GM15510 (cell line): ENCODE data around the gene ENTPD2.

Source experiments
- POLR2A ChIP-seq: IDR thresholded peaks from 3 replicates; pipeline ENCODE4 v1.6.1; 2011; ENCODE audit warnings: borderline replicate concordance; ENCODE audit not compliant: insufficient read length; ENCODE audit errors: extremely low read depth

Gene ENTPD2

DNA sequence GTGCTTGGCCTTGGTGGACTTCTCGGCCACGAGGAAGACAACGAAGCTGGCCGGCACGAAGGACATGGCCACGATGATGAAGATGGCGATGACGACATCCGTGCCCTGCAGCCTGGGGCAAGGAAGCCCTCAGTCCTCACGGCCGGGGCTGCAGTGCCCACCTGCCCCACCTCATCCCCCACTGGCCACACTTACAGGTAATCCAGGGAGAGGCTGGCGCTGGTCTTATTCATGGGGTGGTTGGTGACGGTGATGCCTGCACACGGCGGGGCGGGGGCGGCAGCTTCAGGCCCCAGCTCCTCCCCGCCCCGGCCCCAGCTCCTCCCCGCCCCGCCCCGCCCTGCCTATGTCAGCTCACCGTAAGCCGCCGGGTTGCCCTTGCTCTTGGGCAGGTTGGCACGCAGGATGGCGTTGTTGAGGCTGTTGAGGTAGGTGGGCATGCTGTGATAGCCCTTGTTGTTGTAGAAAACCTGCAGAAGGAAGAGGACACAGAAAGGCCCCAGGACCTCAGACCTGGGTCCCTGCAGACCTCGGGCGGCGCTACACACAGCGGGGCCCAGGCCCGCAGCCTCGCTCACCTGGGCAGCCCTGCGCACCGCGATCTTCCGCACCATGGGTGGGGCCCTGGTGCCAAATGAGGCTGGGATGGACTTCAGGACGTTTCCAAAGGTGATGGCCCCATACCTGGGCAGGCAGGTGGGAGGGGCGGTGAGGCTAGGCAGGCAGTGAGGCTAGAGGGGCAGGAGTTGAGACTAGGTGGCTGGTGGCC lies 41.8 kb downstream of the ENTPD2 start:
- no peak for TF ChIP-seq POLR2A

DNA sequence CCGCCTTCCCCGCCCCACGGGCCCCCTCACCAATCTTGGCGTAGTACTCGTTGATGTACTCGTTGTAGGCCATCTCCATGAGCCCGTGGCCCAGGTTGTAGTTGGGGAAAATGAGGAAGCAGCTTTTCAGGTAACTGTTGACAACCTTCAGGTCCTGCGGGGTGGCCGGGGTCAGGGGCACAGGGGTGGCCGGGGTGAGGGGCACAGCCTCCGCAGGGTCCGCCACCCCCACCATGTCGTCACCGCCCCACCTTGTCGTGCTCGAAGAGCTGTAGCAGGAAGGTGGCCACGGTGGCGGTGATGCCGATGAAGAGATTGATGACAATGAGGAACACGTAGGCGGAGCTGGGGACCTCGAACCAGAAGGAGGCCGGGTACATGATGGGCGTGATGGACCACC lies 42.7 kb downstream of the ENTPD2 start:
- TF ChIP-seq POLR2A: no peak

DNA sequence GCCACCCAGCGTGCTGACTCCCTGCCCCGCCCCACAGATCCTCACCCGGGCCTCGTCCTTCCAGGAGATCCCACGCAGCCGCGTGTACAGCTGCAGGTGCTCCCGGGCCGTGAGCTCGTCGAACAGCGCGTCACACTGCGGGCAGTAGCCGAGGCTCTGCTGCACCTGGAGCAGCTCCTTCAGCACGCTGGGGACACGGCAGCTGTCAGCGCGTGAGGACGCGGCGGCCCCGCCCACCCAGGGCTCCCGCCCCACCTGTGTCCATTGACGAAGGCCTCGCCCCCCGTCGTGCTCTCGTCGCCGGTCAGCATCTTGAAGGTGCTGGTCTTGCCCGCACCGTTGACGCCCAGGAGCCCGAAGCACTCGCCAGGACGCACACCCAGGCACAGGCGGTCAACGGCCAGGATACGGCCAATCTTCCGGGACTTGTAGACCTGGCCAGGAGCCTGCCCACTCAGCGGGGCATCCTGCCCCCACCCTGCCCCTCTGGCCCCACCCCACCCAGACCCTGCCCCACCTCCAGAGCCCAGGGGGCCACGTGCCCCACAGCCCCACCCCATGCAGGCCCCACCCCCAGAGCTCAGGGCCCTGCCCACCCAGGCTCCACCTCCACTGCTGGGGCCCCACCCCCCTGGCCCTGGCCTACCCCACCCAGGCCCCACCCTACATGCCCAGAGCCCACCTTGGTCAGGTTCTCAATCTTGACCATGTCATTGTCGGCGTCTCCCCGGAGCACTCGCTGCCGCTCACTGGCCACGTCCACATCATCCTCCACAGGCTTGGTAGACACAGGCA lies 43.7 kb downstream of the ENTPD2 start:
- no peak for TF ChIP-seq POLR2A

DNA sequence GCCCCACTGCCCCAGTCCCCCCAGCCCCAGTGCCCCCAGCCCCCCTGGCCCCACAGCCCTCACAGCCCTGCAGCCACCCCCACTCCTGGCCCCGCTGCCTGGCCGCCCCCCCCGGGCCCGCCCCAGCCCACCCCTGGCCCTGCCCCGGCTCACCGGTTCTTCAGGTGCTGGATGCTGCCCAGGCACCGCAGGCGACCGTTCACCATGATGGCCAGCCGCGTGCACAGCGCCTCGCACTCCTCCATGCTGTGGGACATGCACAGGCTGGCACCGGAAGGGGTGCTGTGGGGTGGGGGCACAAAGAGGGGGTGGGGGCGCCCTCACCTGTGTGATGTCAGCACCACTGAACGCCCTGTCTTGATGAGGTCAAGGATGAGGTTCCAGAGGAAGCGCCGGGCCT lies 44.6 kb downstream of the ENTPD2 start:
- no peak for TF ChIP-seq POLR2A

DNA sequence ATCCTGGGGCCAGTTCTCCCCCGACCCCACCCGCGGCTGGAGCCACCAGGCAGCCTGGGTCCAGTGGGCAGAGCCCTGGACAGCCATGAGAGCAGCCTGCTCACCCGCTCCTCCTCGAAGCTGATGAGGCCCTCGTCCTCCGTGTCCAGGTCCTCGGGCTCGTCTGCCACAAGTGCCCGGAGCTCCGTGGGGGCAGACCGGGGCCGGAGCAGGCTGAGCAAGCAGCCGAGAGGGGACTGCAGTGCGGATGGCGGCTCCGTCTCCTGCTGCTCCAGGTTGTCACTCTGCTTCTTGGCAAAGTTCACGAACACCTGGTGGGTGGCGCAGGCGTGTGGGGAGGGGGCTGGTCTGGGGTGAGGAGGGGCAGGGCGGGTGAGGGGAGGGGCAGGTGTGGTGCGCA lies 45.5 kb downstream of the ENTPD2 start:
- no peak for TF ChIP-seq POLR2A

DNA sequence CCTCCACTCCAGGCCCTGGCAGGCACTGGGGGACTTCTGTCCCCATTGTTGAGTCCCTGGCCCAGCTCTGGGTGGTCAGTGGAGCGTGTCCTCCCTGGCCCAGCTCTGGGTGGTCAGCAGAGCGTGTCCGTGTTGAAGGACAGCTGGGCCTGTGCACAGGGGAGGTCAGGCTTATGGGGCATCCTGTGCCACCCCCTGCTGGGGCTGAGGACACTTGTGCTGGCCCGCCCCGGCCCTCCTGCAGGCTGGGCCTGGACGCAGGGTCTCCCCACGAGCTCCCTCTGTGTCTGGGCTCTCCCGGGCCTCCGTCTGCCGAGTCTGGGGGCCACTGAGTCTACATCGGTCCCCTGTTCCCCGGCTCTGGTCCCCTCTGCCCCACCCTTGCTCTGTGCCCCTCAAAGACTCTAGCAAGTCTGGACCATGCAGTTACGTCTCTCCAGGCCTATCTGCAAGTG lies 46.0 kb downstream of the ENTPD2 start:
- no peak for TF ChIP-seq POLR2A

DNA sequence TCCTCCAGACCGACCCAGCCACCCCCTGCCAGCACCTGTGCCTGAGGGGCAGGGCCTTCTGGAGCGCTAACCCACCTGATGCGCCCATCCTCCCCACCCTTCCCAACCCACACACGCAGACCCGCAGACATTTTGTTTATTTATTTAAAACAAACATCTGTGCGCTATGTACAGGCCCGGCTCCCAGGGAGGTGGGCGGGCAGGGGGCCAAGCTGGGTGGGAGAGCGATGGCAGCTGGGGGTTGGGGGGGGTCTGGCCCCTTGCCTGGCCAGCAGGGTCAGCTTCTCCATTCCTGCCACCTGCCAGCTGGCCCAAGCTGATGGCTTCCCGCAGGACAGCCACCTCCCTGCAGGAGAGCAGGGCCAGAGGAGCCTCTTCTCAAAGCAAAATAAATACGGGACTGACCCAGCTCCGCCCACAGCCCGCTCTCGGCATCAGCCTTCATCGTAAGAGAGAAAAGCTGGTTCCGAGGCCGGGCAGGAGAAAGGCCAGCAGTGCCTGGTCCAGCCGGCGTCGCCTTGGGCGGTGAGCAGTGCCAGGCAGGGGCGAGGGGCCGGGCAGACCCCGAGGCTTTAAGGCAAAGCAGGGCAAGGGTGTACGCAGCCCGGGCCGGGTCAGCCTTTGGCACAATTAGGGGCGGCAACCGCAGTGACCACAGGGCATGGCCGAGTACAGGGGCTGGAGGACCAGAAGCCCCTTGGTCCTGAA lies 46.6 kb downstream of the ENTPD2 start:
- no peak for TF ChIP-seq POLR2A

DNA sequence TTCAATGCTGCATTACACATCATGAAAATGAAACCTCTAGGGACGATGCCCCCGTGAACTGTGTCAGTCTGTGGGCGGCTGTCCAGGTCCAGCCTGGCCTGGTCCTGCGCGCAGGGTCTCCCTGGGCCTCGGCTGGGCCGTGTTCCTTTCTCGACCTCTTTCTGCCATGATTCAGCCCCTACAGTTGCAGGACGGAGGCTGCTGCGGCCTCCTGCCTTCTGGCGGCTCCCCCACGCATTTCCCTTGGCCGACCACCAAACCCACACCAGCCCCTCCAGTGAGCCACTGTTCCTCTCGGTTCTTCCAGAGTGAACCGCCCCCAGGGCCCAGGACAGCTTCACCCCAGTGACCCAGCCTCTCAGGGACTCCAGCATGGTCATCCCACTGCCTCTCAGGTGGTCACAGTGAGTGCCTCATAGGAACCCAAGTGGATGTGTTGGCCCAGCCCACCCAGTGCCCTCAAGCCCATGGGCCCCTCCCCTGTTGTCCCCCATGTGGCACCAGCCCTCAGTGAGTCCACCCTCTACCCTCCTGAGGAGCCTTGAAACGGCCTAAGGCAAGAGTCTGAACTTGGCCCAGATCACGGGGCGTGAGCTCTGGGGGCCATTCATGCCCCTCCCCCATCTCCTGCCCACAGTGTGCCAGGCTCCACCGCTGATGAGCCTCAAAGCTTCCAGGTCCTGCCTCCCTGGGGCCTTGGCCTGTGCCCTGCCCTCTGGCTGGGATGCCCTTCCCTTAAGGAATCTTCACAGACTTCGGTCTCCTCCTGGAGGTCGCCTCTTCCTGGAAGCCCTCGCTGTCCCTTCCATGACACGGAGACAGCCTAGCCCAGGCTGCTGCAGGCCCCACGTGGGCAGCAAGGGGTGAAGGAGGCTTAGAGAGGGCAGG lies 47.5 kb downstream of the ENTPD2 start:
- TF ChIP-seq POLR2A: no peak

DNA sequence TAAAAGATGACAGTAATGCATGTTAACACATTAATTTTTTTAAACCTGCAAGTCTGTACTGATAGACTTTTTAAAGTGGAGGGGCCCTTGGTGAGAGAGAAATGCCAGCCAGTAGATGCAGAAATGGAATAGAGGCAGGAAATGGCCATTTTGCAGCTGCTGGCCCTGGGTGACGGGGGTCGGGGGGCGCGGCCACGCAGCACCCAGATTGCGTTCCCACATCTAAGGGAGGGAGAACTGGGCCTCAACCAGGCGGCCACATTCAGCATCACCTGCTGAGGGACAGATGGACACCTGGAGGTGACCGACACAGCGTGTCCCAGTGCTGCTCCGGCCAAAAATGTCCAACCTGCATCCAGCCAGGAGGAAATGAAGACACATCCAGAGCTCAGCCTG lies 51.2 kb downstream of the ENTPD2 start:
- no peak for TF ChIP-seq POLR2A

DNA sequence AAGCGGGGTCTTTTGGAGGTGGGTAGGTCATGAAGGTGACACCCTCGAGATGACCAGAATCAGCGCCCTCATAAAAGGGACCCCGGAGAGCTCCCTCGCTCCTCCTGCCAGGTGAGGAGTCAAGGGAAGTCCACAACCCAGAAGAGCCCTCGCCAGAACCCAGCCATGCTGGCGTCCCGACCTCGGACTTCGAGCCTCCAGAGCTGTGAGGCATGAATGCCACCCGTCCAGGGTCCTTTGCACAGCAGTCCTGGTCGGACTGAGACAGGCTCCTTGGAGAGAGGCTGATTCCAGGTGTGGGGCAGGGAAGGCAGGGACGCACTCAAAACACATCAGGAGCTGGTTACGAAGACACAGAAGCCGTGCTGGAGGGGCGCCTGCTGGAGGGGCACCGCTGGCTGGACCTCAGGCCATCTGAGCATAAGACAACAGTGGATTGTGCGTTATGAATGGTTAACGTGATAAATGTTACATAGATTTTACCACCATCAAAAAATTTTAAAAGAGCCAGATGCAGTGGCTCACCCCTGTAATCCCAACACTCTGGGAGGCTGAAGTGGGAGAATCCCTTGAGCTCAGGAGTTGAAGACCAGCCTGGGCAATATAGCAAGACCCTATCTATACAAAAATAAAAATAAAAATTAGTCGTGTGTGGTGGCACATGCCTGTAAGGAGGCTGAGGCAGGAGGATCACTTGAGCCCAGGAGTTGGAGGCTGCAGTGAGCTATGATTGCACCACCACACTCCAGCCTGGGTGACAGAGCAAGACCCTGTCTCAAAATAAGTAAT lies 51.8 kb downstream of the ENTPD2 start:
- TF ChIP-seq POLR2A: no peak

DNA sequence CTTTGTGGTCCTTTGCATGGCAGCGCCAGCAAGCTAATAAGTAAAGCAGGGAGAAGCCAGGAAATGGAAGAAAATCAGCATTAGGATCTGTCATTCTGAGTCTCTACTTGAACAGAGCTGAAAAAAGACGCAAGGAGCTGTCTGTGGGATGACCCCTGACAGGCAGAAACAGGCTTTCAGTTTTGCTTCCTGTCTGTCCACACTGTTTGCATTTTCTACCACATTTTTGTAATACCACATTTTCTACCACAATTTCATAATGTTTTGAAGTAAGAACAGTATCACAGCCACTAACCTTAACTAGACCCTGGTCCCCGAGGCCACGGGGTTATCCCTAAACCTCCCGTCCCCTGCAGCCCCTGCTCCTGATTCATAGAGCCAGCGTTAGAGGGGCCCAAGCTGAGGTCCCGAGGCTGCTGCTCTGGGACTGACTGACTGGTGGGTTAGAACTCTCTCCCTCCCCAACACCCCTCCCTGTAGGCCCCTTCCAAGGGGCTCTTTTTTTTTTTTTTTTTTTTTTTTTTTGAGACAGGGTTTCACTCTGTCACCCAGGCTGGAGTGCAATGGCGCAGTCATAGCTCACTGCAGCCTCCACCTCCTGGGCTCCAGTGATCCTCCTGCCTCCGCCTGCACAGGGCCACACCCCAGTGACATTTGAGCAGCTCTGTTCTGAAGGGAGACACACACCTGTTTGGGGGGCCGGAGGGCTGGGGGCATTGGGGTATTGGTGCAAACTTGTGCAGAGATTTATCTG lies 53.5 kb downstream of the ENTPD2 start:
- TF ChIP-seq POLR2A: no peak
